ENCODE measurements around the gene TMEM107.
A peak's percentile ranks its signal among the peaks of the same experiment; 100 is the strongest.

TMEM107 gene

DNA sequence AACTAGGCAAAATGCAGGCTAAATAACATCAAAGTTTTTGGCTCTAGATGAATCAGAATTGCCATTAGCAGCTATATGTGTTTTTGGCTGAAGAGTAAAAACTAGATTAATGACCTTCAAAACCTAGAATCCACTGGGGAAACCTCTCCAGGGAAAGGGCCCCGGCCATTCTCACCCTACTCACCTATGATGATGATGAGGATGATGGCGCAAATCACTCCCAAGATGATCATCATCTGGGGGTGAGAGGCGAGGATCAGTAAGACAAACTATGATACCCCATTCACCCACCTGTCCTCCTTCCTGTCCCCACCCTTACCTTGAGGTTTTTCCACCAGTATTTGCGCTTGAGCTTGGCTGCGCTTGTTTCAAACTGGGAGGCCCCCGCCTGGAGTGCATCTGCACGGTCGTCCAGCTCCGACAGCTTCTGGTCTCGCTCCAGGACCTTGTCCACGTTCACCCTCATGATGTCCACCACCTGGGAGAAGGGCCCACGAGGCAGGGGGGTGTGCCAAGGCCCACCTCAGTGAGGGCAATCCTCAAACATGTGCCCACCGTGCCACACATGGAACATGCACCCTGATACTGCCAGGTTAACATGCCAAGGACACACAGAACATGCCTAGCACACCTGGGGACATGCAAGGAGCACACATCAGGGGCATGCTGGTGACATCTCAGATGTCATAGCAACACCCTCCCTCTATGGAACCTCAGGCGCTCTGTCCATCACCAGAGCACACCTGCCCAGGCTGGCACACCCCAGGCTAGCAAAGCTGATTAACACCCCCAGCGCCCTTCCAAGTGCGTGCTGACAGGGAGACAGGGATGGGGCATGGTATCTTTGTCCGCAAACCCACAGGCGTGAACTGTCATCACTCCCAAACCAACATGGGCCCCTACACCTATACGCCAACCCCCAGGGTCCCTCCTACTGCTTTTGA lies 14.6 kb downstream of the TMEM107 start:
- no peak for DNase-seq

DNA sequence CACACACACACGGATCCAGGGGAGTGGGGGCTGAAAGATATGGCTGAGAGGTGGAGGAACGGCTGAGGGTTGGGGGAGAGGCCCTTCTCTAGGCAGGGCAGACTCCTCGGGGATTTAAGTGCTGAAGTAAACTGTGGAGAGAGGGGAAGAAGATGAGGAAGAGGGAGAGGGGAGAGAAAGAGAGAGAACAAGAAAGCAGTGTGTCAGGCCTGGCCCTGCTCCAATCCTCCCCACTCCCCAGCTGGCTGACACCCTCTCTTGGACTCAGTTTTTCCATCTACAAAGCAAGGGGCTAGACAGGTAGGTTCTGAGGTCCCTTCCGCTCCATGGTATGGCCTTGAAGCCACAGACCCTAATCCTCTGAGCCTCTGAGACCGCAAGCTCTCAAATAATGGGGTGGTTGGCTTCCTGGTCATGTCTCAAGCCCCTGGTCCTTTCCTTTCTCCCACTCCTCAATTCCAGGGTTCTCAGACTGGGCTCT lies 15.4 kb downstream of the TMEM107 start:
- no peak for DNase-seq

DNA sequence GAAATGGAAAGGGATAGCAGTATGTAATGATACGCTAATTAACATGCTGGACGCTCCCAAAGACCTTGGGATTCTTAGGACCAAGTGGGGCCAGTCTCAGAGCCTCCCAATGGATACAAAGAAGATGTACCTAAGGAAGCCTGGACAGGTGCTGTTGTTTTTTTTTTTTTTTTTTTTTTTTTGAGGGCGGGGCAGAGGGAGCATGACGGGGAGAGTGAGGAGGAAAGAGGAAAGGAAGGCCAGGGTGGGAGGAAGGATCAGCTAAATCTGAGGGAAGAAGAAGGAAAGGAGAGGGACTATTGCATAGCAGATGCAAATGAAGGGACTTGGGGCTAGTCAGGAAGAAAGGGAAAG lies 16.0 kb downstream of the TMEM107 start:
- DNase-seq: no peak

DNA sequence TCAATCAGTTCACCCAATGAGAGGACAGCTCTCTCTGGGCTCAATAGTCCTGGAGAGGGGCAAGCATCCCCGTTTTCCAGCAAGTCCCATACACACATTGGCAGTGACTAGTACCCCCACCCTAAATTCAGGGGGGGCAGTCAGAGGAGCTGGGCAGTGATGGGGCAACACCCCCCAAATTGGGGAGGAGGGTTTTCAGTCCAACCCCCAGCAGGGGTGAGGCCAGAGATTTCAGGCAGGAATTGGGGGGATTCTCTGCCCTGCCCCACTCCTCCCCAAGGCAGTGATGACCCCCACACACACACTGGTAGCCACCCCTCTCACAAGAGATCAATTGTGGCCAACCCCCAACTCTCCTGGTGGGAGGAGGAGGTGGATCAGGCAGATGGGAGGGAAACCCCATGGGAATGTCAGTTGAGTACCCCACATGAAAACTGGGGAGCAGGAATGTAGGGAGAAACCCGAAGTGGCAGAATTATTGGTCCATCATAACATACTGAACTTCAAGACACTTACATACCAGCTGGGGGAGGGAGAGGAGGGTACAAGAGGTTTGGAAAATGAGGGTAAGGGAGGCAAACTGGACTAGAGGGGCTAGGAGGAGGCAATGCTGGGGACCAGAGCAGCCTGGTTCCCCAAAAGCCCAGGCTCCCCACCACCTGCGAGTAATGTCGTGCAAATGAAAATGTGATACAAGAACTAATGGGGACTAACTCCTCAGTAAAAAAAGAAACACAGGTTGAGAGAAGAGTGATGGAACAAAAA lies 16.5 kb downstream of the TMEM107 start:
- no peak for DNase-seq

DNA sequence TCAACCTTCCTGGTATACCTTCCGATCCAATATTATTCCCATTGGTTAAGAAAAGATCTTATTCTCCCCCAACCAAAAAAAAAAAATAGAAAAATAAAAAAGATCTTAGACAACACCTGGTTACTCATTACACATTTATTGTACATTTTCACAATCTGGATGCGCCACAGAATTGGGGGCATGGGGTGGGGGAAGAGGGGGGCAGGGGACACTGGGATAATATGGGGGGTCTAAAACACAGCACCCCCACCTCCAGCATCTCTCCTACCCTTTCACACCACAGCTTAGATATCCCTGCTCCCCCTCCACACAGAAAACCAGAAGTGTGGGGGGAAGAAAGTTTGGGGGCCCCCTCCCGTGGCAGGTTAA lies 17.2 kb downstream of the TMEM107 start:
- no peak for DNase-seq

DNA sequence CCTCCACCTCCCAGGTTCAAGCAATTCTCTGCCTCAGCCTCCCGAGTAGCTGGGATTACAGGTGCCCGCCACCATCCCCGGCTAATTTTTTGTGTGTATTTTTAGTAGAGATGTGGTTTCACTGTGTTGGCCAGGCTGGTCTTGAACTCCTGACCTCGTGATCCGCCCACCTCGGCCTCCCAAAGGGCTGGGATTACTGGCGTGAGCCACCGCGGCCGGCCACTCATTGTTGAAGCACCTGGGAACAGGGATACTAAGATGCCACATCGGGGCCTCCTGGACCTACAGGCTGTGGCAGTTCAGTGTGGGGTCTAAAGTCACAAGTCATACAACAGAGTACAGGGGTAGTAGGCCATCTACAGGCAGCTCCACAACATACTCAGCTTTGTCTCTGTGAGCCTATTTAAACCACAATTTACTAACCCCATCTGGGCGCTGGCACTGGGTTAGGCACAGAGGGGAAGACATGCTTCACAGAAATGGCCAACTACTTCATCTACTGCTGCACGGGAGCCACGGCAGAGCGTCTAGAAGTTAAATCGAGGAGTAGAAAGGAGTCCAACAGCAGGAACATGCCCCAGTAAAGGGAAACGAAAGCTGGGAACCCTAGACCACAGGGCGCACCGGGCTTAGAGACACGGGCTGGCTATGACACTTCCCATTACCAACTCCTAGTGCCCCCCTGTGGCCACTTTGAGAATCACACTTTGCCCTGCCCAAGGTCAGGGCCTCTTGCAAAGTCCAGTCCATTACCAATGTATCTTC lies 17.7 kb downstream of the TMEM107 start:
- DNase-seq: peak; percentile 93

DNA sequence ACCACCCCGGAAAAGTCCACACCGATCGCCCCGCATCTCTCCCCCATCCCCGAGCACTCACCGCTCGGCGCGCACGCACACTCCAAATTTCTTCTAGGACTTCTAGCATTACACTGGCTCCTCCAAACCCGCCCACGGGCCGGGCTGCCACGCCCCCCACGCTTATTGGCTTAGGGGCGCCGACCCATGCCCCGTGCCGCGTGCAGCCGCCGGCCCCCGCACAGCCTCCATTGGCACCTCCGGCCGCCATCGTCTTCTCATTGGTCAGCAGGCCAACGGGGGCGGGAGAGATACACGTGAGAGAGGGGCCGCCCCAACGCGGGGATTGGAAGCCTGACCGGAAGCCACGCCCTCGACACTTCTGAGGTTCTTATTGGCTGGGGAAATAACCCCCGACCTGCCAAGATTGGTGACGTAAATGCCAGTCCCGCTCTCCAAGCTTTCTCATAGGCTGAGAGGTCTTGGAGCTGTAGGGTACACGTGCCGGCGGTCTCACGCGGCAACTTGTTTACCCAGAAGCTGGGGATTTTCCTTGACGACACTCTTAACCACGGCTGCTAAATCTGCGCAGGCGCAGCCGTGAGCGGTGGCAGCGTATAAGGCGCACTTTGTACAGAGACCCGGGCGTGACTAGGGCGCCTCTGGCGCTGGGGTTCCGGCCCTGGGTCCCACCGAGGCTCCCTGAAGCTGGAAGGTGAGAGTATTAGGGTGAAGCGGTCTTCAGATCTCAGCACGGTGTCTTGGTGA lies 19.8 kb downstream of the TMEM107 start:
- DNase-seq: peak; percentile 100

DNA sequence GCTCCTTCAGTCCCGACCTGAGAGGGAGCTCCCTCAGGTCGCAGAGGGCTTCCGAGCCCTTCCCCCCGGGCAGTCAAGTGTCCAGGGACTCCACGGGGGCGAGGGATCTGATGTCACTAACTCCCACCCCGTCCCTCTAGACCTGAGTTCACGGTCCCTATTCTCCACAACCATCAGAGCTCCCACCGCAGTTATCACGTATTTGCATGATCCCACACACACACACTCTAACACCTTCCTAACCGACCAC lies 20.3 kb downstream of the TMEM107 start:
- no peak for DNase-seq

DNA sequence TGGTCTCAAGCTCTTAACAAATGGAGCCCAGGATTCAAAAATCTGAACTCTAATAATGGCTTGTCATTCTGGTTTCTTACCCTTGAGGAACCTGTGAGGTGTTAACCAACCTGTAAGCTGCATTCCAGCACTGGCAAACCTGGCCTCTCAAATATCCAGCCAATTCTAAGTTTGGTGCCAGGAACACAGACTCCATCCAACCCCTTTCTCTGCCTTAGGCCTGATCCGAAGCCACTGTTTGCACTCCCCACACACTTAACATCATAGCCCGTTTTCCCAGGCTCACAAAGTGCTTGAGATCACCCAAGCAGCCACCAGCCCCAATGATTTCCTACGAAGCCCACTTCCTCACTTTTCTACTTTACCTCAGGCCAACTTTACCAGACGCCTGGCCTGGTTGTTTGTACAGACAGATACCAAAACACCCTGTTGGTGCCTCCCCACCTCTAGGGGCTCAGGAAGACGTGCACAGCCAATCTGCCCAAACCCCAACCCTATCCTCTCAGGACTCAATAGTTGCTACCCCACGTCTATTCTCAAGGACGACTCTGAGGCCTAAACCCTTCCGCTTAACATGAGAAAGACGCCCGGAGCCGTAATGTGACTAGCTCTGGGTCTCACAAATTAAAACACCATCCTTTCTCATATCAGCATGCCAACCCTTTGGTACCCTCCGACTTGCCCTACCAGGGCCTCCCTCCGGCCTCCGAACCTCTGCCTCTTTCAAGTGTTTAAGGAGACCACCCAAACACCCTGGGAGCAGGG lies 20.8 kb downstream of the TMEM107 start:
- DNase-seq: no peak

DNA sequence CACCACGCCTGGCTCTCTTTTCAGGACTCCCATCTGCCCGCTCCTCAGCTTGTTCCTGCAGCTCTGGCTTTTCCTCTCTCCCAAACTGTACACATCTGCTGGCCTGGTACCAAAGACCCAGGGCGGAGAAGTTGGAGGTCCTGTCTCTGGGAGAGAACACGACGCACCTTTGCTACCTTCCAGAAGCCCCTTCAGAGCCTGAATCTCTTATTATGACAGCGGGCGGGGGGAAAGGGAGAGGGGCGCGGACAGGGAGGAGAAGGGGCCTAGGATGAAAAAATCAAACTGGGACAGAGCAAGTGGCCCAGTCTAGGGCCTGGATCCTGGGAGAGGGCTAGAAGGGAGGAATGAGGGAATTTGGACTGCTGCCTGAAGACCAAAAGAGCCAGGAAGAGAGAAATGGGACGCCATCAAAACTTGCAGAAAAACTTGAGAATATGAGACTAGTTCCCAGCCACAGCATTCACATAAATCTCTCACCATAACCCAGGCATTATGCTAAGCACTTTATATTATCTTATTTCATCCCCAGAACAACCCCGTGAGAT lies 21.5 kb downstream of the TMEM107 start:
- no peak for DNase-seq

DNA sequence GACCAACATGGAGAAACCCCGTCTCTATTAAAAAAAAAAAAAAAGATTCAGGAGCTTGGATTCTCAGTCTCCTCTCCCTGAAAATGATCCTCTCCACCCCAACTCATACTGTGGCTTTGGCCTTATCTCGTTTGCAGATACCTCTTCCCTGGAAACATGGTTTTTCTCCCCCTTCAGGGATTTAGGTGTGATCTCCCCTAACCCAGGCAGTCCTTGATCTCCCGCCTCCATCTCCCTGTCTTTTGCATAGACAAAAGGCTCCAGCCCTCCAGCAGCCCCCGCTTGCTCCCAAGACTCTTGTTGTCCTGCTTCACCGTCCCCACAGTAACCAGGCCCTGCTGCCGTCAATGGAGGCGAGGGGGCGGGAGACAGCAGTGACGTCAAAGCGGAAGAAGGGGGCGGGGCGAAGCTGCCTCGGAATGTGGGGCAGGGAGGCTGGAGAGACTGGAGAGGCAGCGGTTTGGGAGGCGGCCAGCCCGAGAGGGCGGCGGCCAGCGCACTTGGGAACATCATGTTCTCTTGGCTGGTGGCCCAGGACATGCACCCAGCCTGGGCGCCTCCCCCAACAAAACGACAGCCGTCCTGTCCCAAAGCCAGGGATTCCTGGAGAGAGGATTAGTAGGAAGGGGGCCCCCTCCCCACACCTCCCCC lies 22.1 kb downstream of the TMEM107 start:
- peak; percentile 91 for DNase-seq

DNA sequence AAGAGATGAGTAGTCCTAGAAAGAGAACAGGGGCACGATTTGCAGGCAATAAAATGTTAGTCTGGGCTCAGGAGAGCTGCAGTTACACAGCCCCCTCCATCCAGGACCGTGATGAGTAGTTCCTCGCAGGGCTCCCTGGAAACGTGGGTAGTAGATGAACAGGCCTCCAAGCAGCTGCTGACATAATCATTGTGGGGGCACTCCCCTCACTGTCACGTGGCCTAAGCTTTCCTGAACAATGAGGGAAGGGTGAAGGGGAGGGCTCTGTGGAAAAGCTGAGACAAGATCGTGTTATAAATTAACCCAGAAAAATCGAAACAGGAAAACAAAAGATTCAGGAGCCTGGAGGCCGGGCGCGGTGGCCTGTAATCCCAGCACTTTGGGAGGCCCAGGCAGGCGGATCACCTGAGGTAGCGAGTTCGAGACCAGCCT lies 22.6 kb downstream of the TMEM107 start:
- DNase-seq: peak; percentile 51

DNA sequence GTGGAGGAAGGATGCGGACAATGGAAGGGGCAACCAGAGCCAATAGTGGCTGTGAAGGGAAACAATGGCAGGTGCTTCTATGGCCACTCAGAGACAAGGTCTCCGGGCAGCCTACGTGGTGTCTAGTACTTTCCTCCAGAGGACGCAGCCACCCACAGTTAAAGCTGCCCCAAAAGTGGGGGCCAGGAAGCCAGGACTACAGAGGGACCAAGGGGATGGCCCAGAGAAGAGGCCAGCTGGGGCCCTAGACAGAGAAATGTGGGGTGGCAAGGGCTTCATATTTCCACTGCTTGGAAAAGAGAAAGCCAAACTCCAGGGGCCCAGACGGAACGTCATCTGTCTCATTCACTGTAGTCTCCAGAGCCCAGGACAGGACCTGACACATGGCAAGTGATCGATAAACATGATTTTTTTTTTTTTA lies 23.1 kb downstream of the TMEM107 start:
- no peak for DNase-seq

DNA sequence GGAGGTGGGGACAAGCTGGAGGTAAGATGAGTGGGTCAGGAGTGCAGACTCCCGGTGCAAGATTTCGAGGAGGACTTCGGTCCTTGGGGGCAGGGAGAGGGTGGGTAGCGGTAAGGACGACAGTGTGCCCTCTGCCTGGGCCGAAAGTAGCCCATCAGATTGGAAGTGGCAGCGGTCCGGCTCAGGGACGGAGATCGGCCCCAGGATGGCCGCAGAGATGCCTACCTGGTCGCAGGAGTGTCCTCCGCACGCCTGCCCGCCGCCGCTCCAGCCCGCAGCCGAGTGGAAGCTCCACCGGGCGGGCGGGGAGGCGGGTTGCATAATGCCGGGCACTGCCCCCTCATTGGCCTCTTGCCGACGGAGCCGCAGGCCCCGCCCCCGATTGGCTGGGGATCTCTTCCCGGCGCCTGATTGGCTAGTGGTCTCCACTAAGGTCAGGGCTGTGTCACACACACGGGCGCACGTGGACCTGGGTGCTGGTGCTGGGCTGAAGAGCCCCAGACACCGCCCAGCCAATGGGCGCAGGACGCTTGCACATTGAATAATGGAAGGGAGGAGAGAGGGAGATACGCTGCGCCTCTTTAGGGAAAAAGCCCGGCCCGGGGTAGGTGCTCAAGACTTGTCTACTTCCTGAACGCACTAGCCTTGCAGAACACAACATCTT lies 23.9 kb downstream of the TMEM107 start, which contains the start of gene PER1:
Gene PER1 (minus strand): TSS at position 293 of the 664 bp plus-strand sequence. CDS start 1,698 bp downstream, outside the sequence.
- DNase-seq: peak; percentile 97

DNA sequence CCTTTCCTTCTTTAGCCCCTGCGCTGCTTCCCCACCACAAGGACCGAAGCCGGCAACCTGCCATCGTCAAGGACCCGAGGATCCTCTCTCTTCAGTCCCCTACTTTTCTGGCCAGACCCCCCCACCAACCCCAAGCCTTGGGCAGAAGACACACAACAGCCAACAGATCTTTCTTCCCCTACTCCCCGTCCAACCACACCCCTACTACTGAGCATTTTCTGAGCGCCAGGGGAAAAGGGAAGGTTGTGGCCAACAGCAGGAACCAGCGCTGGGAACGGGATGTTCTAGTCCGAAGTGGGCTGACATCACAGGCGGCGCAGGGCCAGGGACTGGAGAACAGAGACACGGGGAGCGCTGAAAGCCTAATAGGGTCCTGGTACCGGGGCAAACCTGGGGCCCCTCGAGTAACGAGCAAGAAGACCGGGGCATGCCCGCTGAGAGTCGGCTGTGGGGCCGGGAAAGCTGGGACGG lies 24.5 kb downstream of the TMEM107 start:
- DNase-seq: no peak

DNA sequence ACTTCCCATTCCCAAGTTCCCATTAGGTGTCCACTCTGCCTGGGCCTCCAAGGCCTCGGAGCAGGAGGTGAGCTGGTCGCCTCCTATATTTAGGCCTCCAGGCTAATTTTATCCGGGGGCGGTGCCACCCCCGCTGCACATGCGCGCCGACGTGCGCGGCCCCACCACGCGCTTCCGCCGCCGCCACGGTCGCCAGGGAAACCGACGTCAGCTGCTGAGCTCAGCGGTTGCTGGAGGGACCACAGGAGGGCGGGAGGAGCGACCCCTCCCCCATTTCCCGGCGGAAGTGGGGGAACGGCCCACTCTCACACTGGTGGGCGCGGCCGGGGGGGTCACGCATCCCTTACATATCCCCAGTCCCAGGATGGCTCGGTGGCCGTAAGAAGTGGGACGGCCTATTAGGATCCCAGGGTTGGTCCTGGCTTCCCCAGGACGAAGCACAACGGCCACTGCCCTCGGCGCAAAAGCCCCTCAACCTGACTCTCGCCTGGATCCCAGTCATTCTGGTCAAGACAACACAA lies 25.0 kb downstream of the TMEM107 start:
- DNase-seq: peak; percentile 92

DNA sequence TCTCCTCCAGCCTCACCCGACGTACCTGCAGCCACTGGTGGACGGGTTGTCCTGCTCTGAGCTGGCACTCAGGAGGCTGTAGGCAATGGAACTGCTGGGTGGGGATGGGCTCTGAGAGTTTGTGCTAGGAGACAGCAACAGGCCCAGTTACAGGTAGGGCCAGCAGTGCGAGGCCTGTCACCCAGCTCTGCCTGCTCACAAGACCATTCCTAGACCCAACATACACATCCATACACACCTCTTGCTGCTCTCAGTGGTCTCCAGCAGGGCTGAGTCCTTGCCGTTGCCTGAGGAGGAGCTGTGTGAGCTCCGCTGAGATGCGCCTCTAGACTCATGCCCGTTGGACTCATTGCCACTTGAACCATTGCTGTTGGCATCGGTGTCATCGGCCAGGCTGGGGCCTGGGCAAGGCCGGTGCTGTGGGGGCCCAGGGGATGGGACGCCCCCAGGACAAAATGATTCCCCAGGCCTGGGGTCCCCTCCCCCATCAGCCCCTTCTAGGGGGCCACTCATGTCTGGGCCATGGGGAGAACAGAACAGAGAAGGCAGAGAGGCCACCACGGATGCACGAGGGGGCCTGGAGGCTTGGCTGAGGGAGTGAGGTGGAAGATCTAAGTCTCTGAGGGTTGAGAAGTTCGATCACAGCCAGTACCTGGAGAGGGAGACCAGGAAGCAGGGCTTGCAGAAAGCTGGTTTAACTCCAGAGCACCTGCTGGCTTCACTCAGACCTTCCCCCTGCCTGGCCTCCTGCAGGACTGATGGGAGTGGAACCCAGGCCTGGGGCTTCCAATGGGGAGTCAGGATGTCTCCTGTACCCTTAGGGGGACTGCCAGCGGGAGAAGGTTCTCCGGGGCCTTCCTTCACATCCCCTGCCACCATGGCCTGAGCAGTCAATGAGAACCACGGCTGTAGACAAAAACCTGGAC lies 25.7 kb downstream of the TMEM107 start:
- DNase-seq: no peak

DNA sequence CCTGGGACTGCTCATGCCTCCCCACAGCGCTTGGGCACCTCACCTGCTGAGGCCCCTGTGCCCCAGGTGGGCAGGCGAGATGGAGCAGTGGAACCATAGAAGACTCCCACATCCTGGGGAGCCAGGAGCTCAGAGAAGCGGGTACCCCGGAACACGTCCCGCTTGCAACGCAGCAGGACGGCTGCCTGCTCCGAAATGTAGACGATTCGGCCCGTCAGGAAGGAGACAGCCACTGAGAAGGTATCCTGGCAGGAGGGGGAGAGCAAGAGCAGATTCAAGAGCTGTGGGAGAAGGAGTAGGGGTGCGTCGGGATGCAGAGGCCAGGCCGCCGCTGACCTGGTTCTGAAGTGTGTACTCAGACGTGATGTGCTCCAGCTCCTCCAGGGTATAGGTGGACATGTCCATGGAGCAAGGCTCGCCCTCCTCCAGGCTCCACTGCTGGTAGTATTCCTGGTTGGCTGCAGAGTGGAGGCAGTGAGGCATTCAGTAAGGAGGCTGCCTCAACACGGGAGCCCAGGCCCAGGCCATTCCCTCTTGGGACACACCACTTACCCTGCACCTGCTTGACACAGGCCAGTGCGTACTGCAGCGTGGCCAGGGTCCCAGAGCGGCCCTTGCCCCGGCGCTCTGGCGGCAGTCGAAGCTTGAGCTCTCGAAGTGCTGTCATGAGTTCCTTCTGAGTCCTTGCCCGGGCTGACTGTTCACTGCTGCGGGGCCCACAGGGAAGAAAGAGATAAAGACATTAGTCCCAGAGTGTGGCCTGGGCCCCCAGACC lies 26.6 kb downstream of the TMEM107 start:
- DNase-seq: no peak

Measured in activated CD4-positive, alpha-beta T cell treated with anti-CD3 and anti-CD28 coated beads, Interleukin-2, Interleukin-6, amounts not matched to agents 100 ng/mL and 50 ng/mL, durations not matched to agents 16 hours and 8 hours (primary cell).